Activated CD8-positive, alpha-beta memory T cell treated with anti-CD3 and anti-CD28 coated beads, Interleukin-2, amount 50 U/mL, for 24 hours (primary cell): ENCODE results near the gene VPS41.
A peak's percentile ranks its signal among the peaks of the same experiment; 100 is the strongest.

Source experiments
- DNase-seq: peaks from one replicate; pipeline ENCODE4 v3.0.0-alpha.2; 2020; ENCODE audit errors: extremely low read depth

VPS41 gene

DNA sequence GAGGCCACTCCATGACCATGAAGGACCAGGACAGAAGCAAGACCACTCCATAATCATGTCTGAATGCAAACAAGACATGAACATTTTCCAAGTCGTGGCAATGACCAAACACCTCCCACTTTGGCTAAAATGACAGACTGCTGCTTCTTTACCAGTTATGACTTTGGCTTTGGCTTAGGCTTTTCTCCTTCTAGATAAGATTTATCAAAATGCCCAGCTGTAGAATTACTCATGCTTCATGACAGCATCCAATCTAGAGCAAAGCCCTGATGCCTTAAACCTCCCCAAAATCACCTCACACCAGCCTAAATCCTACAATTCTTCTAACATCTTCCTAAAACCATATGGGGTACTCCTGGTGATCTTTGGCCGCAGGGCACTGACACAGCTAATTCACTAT is 102.1 kb downstream of the VPS41 start:
- no peak for DNase-seq

DNA sequence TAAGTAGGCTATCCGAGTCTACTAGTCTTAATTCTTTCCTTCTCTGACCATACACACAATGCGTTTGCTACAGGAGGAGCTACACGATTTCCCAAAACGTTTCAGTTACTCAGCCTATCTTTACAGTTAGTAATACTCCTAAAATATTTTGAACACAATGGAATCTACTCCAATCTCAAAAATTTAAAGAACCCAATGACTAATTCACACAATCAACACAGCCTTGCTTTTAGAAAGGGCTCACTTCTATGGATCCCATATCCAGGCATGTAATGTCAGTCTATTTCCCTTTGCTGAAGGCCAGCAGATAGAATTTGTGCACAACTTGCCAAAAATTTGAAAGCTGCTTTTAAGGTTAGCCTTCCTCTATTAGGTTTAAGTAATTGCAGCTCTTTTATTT is 107.2 kb downstream of the VPS41 start:
- no peak for DNase-seq

DNA sequence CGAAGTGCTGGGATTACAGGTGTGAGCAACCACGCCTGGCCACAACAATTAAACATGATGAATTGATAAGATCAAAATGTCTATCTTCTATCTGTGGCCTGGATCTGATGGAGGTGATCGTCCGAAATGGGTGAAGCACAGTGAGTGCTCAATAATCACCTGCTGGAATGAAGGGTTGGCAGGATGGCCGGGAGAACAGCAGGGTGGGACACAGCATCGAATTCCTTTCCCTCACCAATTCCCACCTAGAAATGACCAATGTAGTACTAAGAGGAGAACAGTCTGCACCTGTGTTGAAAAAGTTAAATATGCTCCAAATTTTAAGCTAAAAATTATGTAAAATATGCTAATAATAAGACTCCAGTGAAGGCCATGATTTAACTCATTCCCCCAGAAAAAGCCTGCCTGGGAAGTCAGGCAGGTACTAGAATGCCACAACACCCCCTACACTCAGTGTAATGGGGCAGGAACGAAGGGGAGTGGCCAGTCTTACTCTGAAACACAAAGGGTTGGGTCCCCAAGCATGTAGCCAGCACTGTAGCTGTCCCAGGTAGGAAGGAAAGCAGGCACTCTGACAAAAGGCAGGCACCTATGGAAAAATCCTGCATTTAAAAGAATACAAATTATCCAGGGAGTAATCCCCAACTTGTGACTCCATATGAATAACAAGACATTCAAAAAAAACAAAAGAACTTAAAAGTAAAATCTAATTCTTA is 110.3 kb downstream of the VPS41 start:
- no peak for DNase-seq

DNA sequence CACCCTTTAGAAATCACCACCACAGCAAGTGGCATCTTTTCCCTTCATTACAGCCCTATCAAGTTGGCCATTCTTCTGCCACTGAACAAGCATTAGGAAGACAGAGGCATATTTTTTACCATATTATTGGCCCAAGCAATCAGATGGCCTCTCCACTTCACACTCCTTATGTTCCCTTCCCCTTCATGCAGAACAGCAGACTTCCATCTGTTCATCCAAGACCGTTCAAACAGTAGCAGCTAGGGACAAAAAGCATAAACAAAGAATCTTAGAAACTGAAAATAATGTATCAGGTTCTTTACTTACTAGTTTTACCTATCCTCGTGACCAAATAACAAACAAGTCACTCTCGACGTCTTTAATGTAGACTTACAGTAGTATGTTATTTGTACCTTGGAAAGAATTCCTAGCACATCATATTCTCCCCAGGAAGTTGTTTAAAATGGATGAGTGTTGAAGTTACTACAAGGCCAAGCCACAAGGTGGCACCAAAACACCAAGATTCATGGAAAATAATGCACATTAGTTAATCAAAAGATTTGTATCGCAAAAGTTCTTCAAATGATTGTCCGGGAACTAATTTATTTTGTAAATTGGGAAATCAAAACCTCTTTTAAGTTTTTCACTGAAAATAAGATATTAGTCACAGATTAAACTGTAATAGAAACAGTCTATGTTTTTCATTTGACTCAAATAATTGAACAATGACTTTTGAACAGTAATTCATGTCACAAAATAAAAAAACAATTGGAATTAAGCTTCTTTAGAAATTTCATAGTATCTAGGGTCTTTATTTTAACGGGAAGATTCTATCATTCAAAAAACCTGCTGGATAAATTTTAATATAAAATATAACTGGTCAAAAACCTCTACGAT is 112.1 kb downstream of the VPS41 start:
- peak; percentile 13 for DNase-seq

DNA sequence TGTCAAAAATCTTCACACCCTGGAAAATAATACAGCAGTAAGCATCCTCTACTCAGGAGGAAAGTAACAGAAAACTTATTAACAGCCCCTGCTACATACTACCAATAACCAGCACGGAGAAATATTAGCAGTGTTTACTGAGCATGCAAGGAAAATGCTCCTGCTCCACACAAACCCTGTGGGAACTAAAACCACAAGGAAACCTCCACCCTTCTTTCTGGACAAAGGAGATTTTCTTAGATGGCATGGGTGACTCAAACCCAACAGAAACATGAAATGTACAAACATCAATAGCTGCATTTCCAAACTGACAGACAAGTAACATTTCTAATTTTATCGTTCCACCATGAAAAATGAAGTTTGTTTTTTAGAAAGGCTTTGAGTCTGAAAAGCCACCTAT is 113.4 kb downstream of the VPS41 start:
- no peak for DNase-seq

DNA sequence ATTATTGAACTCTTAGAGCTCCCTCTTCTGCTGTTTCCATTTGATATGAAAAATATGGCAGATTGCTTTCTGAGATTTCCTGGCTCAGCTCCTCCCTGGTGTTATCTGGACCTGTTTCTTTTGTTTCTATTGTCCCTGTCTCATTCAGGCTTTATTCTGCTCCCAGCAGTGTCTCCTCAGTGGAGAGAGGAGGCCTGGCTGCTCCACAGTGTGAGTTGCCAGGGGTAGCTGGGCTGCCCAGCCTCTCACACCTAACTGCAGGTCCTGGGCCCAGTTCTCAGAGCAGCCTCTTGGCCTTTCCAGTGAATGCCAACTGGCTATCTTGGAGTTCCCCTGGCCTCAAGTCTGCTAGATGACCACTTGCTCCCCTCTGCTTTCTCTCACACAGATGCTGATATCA is 127.0 kb downstream of the VPS41 start:
- no peak for DNase-seq

DNA sequence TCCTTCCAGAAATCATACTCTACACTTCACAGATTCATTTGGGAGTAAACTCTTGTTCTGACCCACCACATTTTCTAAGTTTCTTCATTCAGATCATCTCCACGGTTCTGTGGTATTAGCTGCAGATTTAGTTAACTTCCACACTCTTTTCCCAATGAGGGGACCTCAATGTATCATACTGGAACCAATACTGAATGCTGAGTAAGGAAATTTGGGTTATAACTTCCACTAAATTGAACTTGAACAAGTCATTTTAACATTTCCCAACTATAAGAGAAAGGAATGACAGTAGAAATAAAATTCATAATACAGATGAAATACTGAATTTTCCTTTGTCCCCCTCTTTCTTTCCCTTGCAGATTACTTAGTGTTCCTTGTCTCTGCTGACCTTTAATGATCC is 131.4 kb downstream of the VPS41 start:
- no peak for DNase-seq

DNA sequence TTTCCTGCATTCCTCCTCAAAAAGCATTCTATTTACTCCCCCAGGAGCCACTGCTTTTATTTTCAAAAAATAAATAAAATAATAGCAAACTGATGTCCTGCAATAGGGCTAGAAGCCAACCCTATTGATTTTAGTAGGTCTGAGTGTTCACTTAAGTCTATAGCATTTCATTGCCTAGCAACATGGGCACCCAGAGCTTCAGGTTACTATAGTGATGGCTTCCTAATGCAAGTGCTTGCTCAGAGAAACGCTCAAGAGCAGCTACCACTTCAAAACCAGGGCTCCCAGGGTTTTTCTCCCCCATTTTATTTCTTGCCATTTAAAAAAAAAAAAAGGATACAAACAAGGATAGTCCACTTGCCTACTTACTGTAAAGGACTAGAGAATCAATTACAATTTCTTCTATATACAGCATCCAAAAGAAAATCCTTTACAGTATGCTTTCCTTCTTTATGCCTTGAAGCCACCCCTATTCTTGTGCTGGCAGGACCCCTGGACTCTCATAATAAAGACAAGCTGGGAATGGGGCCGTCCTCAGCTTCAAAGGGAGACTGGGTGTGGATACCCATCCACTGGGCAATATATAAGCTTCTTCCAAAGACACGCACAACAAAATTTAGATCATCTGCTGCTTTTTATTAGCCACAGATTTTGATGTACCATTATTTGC is 133.3 kb downstream of the VPS41 start:
- no peak for DNase-seq

DNA sequence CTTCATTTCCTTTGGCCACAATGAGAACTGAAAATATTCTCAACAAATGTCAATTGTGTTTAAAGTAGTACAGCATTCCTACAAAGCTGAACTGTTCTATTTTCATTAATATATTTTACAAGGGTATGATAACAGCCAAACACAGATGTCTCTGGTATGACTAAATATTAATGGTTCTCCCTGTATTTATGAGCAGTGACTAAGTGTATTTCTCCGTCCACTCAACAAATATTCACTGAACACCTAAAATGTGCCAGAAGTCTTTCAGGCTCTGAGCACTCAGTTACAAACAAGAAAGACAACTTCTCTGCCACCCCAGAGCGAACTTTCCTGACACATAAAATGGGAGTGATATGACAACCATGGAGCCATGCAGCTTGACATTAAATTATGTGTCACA is 135.6 kb downstream of the VPS41 start:
- DNase-seq, result no peak

DNA sequence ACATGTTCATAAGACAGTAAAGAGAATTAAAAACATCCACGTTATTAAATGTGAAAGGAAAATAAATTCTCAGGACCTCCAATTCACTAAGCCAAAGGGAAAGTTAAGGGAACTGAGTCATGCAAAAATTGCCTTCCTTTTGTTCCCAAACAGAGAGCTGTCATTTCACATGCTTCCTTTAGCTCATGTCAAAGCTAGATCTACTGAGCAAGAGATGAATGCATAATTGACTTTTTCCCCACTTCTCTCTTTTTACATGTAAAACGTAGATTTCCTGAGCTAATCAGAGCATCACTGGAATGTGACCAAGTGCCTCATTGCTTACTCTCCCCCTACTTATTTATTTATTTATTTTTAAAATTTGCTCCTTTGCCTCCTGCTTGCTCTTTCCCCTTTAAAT is 148.8 kb downstream of the VPS41 start:
- no peak for DNase-seq

DNA sequence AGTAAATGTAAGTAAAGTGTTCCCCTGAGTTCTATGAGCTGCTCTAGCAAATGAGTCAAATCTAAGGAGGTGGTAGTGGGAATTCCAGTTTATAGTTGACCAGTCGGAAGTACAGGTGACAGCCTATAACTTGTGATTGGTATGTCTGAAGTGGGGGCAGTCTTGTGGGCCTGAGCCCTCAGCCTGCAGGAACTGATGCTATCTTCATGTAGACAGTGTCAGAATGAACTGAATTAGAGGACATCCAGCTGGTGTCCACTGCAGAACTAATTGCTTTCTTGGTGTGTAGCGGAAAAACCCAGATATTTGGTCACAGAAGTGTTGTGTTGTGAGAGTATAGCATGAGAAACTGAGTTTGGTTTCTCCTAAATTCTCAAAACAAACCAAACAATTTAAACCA is 150.0 kb downstream of the VPS41 start:
- no peak for DNase-seq

DNA sequence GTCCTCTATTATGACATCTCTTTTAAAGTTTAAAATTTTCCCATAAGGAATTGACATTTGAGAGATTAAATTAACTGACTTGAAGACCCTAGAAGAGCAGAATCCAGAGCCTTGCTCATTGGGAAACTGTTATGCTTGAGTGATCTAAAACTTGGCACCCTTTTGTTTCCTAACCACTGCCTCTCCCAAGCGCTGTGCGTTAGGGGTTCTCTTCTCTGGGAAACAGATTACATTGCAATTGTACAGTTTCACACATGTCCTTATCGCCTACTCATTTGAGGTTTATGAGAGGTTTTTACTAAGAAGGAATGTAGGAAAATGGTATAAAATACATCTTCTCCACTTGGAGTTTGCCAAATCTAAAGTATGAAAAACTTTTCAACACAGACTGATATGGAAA is 151.1 kb downstream of the VPS41 start:
- DNase-seq, result no peak

DNA sequence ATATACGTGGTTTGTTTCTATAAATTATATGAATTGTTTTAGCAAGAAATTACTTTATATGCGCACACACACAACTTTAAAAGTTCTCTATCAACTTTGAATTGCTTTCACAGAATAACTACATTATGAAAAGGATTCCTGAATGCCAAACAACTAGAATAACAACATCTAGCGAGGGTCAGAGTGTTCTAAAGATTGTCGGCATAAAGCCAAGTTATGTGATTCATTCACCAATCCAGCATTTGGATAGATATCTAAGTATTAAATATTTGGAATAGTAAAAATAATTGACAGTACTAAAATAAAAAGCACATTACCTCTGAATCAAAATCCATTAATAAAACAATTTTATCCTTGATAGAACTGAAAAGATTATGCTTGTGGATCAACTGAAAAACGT is 152.5 kb downstream of the VPS41 start:
- no peak for DNase-seq

DNA sequence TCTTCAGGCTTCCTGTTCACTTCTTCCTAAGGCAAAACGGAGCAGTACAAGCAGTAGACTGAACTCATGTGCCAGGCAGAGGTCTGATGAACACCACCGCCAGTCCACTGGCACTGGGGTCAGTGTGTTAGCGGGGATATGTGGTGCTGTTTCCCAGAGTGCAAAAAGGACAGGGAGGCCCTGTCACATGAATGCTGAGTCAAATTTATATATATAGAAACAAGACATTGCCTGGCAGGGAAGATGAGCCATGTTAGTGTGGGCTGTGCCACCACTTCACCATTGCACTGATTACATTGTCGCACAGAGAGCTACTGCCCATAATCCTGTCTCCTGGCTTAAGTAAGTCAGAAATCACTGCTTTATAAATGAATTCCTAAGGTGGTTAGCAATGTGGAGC is 155.6 kb downstream of the VPS41 start:
- DNase-seq, result no peak

DNA sequence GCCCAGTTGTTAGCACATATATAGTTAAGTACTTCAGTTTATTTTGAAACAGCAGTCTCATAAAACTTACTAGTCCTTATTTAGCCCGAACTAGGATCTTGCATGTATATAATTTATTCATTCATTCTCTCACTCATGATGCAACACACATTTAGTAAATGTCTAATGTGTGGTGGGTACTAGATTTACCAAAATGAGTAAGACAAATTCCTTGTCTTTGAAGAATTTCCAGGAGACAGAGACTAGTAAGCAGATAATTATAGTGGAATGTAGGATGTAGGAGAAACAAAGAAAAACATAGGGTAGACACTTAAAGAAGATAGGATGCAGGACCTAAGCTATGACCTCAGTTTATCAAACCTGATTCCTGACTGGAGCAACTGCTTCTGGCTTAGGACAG is 157.6 kb downstream of the VPS41 start:
- no peak for DNase-seq

DNA sequence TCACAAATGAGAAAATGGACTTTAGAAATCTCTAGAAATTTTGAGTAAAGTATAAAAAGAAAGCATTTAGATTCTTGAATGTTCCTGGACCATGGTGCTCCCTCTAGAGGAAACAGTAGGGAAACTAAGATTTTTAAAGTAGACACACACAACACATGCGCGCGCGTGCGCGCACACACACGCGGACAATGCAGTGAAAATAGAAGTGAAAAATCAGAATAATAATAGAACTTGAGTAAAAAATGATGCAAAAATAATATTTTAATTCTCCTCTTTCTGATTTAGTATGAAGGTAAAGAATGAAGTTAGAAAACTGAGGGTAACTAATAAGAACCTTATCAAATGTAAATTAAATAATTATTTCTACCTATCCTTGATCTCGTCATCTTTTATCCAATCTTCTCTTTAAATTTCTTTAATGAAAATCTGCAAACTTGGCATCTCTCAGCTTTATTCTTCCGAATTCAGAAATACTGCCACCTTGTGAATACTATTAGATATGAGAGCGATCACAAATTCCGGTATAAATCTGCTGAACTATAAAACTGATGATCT is 160.9 kb downstream of the VPS41 start:
- DNase-seq, result no peak

DNA sequence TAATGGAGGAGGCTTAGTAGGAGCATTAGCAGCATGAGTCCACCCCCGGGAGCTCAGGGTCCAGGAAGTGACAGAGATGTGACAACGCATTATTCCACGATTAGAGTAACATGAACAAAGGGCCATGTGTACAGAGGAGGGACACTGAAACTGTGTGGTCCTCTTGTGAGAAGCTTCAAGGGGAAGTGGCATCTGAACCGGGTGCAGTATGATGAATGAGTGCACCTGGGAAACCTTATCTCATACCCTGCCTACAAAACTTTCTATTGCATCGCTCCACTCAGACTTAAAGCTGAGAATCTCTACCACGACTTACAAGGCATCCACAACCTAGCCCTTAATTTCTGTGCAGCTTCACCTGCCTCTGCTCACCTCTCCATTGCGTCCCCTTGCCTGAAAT is 162.6 kb downstream of the VPS41 start:
- no peak for DNase-seq

DNA sequence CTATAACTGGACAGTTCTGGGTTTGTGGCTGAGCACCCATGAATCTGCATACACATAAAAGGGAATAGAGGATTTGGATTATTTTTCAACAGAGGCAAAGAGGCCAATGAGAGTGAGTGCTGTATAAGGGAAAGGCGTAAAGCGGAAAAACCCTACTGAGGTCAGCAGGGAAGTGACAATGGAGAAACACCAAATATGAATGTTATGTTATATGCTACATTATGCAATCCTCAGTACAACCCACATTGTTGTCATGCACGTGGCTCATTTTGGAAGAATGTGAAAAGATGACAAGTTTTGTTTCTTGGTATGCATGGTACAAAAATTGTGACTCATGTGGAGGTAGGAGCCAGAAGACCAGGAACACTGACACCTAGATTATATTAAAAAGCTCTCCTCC is 164.2 kb downstream of the VPS41 start:
- DNase-seq, result no peak

DNA sequence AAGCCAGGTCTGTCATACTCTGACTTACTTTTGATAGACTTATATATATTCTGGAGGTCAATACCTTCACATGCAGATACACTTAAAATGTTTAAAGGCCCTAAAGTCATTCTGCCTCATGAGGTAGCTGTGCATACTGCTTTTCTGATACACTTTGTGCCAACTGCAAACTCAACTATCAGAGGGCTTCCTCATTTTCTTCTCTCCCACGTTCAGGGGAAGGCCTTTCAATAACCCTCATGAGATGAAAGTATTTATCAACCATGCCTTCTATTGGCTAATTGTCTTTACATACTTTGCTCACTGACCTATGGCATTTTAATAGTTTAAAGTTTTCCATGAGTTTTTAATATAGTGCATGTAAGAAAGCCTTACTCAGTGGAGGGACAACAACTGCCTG is 165.1 kb downstream of the VPS41 start:
- no peak for DNase-seq

DNA sequence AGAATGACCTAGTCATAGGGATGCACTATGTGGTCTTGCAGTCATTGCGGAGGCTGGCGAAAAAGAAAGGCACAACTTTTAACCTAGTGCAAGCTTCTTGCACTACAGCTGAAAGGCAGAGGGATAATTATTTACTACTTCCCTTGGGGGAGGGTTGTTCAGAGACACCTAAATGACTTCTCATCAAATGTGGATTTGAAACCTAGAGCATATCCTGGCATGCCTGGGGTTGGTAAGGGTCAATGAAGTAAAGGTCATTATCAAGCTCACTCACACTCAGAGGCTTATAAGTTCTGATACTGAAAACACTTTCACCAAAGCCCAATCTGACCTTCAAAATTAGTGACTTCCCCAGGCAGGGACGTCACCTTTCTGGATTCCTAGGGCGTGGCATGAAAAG is 168.9 kb downstream of the VPS41 start:
- DNase-seq, result no peak

DNA sequence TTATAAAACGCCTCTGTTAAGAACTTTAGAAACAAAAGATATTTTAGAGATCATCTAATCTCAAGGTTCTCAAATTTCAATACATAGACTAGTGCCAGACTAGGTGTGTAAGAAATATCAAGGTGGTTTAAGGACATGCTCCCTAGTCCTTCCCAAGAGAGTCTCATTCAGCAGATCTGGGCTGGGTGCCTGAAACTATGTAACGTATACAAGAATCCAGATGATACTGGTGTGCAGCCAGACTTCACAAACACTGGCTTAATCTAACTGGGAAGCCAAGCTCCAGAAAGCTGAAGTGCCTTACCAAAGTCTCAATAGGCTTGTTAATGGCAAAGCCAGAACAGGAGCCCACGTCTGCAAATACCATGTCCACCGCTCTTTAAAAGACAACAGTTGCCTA is 172.9 kb downstream of the VPS41 start:
- DNase-seq, result no peak

DNA sequence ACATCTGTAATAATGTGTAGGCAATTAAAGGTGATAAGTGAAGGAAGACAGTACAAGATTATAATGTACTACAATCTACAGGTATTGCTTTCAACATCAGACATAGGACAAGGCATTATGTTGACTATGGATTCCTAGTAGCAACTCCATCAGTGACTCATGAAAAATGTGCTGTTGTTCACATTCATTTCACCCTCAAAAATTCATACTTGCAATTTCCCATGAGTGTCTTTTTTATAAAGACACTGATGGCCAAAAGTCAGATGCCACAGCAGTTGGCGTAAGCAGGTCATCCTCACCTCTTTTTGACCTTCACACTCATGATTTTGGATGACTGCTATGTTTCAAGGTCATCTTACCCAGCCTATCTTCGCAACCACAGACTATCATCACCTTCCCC is 177.8 kb downstream of the VPS41 start:
- no peak for DNase-seq

DNA sequence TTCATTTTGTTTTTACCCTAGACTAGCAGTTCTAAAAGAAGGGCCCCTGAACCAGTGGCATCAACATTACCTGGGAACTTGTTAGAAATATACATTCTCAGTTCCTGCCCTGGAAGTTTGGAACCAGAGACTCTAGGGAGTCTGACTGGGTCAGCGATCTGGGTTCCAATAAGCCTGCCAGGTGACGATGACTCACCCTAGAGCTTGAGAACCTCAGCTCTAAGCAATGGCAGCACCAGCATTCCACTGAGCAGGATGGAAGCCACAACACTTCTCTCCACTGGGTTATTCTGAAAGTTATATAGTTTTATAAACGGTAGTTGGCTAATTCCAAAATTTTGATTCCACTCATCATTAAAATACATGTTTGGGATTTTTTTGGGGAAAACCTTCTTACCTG is 180.8 kb downstream of the VPS41 start:
- no peak for DNase-seq
